C1 segment of cervical spinal cord (tissue), 14 donors: ENCODE data around the gene ECPAS.
"Not testable (repeated sequence)": the region's sequence is repeated elsewhere in the genome, so short reads cannot be mapped to it uniquely, and the experiment has no call there.

Experiments
- DNase-seq, 14 donors: peaks; one replicate each; lab custom pipeline; 2025; lab: John Stamatoyannopoulos, UW

ECPAS gene

DNA sequence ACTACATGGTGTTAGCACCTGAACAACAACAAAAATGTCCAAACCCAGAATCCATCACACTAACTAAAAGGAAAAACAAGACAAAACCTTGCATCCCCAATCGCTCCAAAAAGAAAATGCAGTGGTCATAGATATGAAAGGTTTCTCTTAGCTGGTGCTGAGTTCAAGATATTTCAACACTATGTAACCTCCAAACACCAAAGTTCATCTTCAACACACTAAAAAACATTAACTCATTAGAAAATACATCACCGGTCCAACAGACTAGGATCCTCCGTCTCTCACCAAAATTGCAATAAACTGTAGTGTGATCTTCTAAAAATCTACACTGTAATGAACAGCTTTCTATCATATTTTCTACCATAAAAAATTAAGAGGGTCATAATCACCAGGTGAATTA is 60.8 kb downstream of the ECPAS start:
- DNase-seq, result no peak

DNA sequence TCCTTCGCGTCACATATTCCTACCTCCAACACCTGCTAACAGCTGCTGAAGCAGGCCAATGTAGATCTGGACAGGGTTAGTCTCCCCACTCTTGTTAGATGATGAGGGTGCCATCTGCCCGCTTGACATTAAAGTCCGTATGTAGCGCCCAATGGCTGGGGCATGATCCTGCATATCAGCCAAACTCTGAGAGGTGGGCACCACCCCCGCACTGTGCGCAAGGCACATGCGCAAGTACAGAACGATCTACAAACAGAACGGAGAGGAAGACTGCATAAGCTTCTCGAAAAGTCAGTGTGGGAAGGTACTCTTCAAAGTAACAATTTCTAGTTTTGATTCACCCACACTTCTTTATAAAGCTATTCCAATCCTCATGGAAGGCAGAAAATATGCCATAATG is 69.8 kb downstream of the ECPAS start:
- DNase-seq, result no peak

DNA sequence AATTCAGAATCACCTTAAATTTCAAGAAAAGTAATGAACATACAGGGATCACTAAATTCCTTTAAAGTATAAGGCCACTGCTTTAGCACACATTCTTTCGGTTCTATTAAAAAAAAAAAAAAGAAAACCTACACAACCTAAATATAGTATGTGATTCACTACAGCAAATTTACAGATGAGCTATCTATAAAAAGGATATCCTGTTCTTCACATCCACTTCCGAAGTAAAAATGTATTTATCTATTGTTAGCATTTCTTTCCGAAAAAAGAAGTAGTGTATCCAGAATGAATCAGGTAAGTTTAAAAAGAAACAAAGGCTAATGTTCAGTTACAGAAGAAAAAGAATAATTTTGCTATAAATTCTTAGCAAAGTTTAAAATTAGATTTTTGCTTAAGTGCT is 70.2 kb downstream of the ECPAS start:
- DNase-seq, result no peak

DNA sequence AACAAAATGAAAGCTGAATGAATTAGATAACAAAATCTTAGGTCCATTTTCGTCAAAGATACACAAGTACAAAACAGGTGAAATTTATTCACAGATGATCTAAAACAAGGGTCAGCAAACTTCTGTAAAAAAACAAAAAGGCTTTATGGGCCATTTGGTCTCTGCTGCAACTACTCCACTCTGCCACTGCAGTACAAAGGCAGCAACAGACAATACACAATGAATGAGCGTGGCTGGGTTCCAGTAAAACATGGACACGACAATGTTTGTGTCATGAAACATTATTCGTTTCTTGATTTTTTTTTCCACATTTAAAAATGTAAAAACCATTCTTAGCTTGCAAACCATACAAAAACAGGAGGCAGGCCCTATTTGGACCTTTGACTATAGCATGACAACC is 71.9 kb downstream of the ECPAS start:
- peak in 9 of 14 donors; percentile 9 to 42 (median 21) for DNase-seq

DNA sequence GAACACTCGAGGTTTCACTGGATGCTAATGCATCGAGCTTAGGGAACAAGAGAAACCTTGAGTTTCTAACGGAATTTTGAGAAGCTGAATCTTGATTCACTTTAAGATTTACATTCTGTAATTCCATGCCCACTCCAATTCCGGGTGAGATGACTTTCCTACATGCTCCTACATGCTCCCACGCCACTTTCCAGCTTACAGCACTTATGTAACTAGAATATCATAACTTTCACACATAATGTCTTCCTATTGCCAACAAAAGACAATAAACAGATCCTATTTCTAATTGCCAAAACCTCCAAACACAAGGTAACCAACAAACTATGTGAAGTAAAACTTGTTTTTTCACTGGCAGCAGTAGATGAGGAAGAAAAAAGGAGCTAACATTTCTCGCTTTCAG is 72.9 kb downstream of the ECPAS start:
- no peak for DNase-seq

DNA sequence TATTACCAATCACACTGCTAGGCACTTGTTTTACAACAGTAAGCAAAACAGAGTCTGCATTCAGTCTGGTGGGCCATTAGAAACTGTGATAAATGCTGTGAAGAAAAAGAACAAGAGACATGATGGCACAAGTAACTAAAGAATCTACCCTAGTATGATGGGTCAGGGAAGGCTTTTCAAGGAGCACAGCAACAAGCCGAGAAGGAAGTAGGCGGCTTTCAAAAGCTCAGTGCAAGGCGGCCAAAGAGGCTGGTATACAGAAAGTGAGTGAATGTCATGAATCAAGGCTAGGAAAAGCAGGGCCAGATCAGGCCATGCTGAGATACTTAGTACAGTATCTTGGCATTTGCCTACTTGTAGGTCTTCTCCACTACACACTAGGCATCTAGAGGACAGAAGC is 76.4 kb downstream of the ECPAS start:
- DNase-seq, result no peak

DNA sequence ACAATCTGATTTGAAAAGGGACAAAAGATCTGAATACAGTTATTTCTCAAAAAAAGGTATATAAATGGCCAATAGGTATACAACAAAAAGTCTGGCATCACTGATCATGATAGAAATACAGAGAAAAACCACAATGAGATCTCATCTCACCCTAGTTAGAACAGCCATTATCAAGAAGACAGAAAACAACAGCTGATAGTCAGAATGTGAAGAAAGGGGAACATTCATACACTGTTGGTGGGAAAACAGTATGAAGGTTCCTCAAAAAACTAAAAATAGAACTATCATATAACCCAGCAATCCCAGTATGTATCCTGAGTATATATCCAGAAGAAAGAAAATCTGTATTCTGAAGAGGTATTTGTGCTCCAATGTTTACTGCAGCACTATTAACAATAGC is 78.5 kb downstream of the ECPAS start:
- no peak for DNase-seq

DNA sequence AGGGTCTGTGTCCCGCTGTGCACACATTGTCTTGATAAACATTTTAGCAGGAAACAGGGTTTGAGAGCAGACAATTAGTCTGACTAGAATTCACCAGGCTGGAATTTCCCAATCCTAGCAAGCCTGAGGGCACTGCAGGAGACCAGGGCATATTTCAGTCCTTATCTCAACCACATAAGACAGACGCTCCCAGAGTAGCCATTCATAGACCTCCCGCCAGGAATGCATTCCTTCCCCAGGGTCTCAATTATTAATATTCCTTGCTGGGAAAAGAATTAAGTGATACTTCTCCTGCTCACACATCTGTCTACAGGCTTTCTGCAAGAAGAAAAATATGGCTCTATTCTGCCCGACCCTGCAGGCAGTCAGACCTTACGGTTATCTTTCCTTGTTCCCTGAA is 82.7 kb downstream of the ECPAS start:
- DNase-seq, result not testable (repeated sequence)

DNA sequence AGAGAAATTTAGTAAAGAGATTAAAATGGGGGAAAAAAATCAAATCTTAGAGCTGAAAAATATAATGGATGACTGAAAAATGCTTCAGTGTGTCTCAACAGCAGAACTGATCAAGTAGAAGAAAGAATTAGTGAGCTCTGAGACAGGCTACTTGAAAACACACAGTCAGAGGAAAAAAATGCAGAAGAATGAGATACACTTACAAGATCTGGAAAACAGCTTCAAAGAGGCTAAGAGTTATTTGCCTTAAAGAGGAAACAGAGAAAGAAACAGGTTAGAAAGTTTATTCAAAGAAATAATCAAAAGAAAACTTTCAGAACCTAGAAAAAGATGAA is 83.7 kb downstream of the ECPAS start:
- DNase-seq, result no peak

DNA sequence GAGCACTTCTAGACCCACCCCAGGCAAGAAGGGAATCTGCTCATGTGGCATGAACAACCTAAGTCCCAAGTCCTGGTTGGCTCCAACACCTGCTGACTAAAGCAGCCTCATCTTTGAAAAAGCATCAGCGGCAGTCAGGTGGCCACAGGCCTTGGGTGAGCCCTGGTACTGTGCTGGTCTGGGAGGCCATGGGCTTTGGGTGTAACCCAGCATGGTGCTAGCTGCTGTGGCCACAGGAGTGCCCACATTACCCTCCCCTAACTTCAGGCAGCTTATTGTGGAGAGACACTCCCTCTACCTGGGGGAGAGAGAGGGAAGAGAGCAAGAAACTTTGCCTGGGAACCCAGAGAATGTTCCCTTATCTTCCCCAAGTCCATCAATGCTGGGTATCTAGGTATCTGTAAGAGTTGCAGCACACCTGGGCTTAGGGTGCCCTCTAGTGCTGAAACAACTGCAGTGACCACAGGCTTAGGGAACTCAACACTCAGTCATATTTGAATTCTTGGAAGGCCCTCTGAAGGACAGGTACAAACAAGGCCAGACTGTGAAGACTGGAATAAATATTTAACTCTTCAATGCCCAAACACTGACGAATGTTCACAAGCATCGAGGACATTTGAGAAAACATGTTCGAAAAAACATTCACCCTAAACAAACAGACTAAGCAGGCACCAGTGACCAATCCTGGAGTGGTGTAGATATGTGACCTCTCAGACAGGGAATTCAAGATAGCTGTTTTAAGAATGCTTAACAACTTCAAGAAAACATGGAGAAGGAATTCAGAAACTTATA is 84.2 kb downstream of the ECPAS start:
- no peak for DNase-seq

DNA sequence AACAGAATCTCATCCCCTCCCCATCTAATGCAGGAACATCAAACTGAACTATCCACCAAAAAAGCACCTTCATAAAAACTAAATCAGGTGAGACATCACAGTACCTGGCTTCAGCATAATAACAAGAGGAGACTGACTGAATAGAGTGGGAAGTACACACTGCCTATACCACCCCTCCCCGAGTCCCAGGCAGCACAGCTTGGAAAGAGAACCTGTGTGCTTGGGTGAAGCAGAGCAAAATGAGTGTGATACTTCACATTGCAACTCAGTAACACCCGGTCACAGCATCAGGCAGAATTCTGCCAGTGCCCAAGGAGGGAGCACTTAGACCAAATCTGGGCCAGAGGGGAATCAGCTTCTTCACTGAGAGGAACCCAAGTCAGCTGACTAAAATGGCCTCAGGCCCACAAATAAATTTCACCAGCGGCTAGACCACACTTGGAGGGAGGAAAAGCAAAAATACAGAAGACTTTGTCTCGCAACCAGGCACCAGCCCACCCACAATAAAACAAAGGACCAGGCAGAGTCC is 84.9 kb downstream of the ECPAS start:
- DNase-seq, result no peak

DNA sequence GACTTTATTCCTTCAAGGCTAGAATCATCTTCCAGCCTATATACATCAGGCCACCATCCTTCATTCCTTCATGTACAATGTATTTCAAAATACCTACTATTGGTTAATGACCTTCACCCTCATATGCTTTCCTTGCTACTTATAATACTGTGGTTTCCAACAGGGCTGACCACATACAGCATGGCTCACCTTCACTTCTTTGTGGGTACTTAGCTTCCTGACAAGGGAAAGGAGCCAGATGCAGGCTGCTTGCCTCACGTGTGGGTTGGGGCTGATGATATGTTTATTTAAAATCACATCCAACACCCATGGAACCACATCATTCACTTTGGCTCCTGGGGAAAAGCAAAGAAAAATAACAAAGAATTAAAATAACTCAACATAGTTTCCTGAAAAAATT is 90.2 kb downstream of the ECPAS start:
- no peak for DNase-seq

DNA sequence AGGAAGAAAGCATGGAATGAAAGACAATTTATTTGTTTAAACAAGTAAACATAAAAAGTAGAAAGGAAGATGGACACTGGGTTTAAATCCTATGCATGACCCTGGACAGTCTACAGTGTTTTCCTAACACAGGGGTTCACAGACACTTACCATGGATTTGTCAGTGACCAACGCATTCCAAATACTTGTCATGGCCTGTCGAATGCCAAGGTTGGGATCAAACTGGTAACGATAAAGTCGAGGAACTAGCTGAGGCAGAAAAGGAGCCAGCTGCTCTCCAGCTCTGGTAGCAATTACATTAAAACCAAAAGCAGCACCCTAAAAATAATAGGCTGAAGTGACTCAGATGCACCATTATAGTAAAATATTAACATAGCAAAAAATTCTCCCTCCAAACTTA is 94.8 kb downstream of the ECPAS start:
- DNase-seq, result no peak

DNA sequence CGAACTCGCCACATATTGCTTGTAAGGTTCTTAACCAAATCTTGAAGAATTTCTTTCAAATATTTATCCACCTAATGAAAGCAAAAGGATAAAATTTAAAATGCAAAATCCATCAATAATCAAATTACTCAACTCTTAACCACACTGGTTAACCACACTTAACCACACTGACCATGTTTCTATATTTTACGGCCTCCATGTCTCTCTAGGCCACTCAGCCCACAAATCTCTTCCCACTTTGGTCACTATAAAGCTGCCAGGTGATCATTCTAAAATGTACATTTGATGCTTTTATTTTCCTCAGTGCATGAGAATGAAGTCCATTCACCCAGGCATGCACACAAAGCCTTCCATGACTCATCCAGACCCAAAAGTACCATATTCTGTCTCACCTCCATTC is 97.8 kb downstream of the ECPAS start:
- DNase-seq, result no peak

DNA sequence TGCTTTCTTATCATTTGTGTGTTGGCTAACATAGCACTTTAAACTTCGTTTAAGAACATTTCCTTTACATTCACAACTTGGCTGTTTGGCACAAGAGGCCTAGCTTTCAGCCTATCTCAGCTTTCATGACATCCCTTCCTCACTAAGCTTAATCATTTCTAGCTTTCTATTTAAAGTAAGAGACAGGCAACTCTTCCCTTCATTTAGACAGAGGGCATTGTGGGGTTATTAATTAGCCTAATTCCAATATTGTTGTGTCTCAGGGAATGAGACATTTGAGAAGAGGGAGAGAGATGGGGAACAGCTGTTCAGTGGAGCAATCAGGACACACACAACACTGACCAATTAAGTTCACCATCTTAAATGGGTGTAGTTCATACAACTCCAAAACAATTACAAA is 103.2 kb downstream of the ECPAS start:
- no peak for DNase-seq

DNA sequence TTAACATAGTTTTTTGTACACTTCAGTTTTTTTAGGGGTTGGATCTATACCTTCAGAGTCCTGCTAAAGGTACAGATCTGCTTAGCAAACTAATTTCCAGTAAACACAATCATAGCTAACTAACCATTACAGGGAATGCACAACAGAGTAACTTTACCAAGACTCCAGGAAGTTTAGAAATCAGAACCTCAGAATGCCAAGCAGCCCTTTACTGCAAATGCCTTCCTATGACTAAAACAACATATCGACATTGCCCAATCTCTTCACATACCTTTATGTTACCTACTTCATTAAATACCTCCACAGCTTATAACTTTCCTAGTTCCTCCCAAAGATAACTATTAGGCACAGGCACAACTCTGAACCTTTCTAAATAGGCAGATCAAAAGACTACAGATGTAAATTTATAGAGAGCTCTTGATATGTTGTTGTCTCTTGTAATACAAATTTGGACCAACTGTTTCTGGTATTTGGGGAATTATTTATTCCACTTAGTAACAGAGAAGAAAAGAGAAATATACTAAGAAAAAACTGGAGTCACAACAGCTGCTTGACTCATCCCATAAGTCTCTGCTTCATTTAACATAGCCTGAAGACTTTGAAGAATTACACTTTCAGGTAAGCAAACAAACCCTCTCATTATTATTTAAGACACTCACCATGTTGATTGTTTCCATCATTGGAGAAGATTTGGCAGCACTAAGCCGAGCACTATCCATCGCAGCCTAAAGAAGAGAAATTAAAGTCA is 108.2 kb downstream of the ECPAS start:
- DNase-seq, result no peak

DNA sequence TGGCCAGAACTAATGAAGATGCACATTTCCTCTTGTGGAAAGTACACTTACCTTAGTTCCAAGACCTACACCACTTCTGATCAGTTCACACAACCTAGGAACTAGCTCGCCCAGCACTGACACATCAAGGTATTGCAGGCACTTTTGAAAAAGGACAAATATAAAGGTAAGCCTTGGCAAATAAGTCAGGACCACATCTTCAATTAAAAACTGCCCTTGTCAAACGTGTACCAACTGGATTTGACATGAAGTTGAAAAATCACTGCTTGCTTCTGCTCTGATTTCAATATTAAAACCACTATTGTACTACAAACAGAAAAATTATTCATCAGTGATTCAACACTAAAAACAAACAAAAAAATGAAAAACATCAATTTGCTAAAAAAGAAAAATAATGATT is 109.1 kb downstream of the ECPAS start:
- no peak for DNase-seq

DNA sequence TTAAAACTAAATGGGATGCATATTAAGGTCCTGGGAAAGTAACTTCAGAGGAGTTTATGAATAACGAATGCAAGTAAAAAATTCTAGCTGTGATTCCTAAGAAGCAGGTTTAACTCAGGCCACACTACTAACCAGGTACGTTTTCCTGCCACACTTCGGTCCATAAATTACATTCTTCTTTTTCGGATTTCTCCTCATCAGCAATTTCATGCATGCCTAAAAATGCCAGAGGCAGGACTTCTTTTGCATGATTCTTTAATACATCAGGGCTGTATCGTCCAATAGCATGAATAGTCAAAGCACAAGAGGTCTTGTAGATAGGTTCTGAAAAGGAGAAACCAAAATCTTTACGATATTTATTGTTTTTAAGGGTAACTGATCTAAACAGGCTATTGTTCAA is 111.9 kb downstream of the ECPAS start:
- no peak for DNase-seq

DNA sequence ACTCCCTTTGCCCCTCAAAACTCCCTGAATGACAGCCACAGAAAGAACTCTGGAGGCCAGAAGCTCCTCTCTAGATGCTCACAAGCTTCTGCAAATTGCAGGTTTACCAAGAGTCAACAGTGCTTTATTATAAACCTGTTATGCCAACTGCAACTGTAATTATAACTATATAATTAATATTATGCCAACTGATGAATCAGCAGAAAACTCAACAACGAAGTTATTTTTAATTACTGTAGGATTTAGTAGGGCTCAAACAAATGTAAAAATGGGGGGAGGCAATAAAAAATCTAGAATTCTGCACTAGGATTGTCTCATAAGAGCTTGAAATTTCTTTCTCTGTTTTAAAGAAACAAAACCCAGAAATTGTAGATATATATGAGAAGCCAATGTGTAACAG is 117.2 kb downstream of the ECPAS start:
- DNase-seq, result no peak

DNA sequence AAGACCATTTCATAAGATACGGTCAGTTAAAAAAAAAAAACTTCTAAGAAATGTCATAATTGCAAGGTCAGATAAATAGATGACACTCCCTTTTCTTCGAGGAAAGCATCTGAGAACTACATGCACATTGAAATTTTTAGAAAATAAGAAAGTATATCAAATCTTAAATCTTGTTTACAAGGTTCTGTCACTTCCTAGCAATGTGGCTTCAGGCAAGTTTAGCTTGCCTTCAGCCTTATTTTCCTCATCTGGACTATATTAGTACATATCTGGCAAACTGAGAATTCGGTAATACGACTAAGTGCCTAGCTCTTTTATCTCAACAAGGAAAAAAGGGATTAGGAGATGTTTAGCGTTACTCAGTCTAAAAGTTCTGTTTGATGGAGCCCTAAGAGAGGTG is 121.7 kb downstream of the ECPAS start:
- no peak for DNase-seq

DNA sequence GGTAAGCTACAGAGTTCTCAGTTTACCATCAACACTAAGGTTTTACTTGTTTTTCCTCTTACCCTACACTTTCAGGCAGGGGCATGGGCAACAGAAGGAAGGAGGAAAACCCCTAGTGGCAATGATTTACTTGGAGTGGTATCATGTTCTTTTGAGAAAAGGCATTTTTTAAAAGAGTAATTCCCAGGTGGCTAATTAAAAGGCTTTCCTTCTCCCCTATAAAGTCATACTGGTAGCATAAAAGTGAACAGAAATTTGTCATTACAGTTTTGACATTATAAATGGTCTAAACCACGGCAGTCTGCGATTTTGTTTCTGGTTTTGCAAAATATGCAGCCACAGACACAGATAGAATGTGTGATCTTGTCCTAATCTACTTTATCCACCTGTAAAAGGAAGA is 123.3 kb downstream of the ECPAS start:
- no peak for DNase-seq

DNA sequence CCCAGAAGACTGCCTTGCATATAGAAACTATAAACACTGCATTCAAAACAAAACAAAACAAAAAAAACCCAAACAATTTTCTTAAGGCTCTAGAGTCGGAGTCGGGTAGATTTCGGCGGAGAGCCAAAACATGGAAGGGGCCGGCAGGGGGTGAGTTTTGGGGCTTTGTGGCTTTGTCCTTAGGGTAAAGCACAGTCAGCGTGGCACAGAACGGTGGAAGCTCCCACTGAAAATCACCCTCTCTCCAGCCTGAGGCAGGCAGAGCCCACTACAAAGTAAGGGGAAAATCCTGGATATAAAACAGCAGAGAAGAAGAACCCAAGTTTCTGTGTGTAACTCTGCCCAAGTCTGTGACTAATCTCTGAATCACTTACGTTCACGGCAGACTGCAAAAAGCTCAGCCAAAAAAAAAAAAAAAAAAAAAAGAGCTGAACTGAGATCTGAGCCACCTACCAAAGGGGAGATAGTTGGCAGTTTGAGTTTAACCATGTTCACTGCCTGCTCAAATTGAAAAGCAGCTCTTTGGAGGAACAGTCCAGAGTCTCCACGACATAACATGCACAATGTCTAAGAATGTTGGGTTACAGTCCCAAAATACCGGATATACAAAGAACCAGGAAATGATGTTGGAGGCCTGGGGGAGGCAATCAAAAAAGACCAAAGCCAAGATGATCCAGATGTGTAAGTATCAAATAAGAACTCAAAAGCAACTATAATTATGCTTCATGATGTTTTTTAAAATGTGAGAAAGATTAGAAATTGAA is 127.5 kb downstream of the ECPAS start:
- DNase-seq, result peak in 1 of 14 donors; percentile 4
